GM21515 (cell line): ENCODE data around the gene OR2T6.
"Not testable (repeated sequence)": the region's sequence is repeated elsewhere in the genome, so short reads cannot be mapped to it uniquely, and the experiment has no call there.

ENCODE experiments used
- ATAC-seq: cut with Tn5 transposase; IDR thresholded peaks from one replicate; pipeline ENCODE4 v1.9.1; 2021; ENCODE audit not compliant: unreplicated experiment

The OR2T6 gene, protein sequence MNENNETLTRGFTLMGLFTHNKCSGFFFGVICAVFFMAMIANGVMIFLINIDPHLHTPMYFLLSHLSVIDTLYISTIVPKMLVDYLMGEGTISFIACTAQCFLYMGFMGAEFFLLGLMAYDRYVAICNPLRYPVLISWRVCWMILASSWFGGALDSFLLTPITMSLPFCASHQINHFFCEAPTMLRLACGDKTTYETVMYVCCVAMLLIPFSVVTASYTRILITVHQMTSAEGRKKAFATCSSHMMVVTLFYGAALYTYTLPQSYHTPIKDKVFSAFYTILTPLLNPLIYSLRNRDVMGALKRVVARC

DNA sequence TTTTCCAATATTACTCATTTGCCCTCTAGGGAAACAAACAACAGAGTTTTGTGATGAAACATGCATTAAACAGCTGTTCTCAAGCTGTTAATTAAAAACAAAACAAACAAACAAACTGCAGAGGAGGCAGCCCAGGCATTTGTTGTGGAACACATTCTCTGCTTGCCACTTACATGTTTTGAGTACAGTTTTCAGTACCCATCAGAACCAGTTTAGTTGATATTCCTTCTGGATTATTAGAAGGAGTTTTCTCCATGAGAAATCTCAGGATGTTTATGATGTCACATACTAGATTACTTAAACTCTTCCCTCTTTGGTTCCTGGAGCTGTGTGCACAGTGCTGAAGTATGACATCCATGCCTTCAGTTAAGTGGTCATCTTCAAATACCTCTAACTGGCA lies at the start of gene OR2T6:
OR2T6 (plus strand) TSS at position 301 of the 400 bp plus-strand sequence. CDS start 11,863 bp downstream, outside the sequence.
- no peak for ATAC-seq

DNA sequence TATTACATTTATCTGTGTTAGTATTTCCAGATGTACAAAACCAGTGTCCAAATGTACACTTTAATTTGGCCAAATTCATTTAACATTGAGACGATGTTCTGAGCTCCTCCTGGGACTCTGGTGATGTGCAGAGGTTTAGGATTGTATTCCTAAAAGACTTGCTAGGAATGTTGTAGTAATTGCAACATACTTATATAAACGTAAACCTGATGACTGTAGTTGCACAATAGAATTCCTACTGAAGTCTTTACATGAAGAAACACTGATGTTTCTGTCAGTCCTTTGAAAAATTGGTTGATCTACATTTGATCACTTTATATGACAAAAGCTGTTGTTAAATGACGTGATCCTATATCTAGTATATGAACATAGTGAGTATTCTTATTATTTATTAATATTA lies 32.1 kb upstream of the OR2T6 start:
- no peak for ATAC-seq

DNA sequence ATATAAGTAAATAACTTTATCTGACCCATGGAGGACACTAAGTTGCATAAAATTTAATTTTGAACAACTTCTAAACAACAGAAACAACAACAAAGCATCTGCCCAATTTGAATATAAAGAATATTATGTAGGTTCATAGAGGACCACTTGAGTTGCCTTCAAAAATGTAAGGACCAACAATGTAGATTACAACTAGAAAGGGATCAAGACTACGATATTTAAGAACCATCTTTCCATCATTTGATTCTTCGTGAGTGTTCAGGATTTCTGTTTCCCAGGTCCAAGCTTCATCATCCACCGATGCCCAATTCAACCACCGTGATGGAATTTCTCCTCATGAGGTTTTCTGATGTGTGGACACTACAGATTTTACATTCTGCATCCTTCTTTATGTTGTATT lies 27.1 kb upstream of the OR2T6 start, which contains the start of gene OR14C36:
OR14C36 (plus strand) TSS at position 301 of the 400 bp plus-strand sequence; CDS start at position 301, 0 bp downstream.
- no peak for ATAC-seq

DNA sequence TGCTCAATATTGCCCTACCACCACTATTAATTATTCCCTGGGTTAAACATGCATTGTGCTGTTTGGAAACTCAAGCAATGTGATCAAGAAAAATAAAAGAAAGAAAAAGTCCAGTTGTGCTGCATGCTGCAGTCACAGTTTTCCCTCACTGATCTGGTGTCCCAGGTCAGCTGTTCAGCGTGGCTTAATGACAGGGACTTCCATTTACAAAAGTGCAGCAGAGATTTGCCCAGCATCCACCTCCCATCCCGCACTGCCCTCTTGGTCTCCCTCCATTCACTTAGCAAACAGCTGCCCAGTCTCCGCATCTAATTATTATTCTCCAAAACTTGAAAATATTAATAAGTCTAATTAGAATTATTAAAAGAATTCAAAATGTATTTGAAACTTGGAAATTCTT lies 16.1 kb upstream of the OR2T6 start:
- ATAC-seq: no peak

DNA sequence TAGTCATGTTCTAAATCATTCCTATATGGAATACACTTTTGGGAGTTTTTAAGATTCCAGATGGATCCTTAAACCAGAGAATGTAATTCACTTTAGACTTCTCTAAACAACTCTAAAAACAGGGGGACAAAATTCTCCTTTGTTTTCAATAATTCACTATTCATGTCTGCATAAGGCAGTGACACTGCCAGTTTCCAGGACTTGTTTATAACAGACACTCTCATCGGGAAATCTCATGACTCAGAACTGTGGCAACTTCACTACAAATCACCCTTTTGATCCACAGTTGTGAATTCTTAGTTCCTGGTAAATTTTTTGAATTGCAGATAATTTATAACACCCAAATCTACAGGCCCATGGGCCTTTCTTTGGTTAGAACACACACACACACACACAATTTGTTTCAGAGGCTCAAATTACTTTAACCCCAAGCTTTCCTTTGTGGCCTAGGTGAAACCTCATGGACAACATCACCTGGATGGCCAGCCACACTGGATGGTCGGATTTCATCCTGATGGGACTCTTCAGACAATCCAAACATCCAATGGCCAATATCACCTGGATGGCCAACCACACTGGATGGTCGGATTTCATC lies 14.3 kb upstream of the OR2T6 start, which contains the start of gene OR2T4:
OR2T4 (plus strand) TSS at position 545 of the 595 bp plus-strand sequence; CDS start at position 545, 0 bp downstream.
- ATAC-seq: no peak

DNA sequence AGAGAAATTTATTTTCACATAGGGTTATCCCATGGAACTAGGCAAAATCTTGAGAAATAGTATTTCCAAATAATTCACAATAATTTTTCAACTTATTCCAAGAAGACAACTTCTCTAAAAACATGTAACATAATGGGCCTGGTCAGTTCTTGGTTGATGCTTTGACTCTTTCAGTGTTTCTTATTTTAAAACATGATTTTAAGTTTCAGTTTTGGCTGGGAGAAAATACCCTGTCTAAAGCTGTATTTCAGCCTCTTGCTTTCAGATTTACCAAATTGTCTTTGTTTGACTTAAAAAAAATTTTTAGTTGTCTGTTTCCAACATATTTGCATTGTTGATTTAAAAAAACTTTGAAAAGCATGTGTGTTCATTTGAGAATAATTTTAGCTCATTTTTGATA lies 8.9 kb upstream of the OR2T6 start:
- no peak for ATAC-seq

DNA sequence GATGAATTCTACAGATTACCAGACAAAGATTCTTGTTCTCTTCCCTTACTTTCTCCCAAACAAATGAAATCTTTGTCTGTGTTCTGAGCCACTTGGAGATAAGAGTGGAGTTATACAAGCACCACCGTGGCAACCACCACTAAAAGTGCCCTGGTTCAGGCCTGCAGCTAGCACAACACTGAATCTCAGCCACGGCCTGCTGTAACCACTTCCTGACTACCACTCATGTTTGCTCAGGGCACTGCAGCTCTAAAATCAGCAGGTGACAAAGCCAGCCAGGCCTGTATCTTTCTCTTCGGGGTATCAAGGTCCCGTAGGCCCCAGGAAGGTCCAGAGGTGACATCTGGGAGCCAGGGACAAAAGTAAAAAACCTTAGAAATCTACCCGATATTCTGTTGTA lies 3.2 kb upstream of the OR2T6 start:
- ATAC-seq: no peak

DNA sequence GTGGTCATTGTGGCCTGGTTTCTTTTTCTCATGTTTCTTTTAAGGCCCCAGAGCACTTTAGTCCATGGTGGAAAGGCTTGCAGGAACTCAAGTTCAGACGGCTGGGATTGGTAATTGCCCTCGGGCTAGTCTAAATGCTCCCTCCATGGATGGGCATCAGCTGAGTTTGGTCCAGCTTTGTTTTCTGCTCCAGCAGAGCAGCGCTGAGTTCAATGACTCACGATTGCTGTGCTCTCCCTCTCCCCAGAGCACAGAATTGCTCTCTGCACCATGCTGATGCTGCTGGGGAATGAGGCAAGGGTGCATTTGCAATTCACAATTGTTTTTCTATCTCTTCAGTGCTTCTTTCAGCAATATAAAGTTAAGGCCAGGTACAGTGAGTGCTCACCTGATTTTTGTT lies 1.8 kb upstream of the OR2T6 start:
- ATAC-seq: no peak

DNA sequence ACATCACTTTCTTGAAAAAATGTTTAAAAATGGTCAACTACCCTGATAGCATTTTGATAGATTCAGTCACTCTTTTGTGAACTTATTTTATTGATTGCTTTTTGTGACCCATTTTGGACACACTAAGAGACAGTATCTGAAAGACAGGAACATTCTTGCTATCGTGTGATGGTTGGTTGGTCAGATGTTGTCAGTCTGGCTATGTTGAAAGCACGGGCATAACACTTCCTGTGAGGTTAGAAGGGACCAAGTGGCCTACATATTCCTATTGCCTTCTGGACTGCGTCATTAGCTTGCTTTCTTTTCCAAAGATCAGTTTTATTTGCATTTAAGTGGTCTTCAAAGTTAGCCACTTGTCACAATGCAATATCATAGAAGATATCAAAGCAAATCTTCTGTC lies 1.4 kb downstream of the OR2T6 start:
- no peak for ATAC-seq

DNA sequence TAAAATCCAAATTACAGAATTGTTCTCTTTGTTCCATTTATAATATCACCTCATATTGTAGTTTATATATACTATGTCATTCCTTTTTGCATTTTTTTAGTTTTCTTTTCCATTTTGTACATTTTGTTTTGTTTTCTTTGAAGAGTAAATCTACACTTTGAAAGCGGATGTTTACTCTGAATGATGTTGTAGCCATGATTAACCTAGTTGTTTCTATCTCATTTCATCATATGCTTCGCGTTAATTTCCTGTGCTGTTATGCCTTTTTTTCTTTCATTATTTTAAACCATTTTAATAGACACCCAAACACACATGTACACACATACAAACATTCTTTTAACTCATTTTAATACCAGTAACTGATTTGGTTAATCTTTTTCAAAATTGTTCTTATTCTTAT lies 5.3 kb downstream of the OR2T6 start:
- no peak for ATAC-seq

DNA sequence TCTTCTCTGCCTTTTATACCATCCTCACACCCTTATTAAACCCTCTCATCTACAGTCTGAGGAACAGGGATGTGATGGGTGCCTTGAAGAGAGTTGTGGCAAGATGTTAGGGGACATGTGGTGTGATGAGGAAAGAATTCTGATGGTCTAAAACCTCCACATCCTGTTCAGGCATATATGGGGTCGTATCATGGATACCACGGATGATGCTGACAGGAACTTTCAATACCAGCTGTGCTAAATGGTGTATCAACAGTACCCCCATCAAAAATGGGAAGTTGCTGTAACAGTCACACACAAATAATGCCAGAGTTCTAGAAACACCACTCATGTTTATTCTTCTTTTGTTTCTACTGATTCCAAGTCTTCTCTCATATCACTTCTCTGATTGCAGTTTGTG lies 12.9 kb downstream of the OR2T6 start:
- ATAC-seq: no peak

DNA sequence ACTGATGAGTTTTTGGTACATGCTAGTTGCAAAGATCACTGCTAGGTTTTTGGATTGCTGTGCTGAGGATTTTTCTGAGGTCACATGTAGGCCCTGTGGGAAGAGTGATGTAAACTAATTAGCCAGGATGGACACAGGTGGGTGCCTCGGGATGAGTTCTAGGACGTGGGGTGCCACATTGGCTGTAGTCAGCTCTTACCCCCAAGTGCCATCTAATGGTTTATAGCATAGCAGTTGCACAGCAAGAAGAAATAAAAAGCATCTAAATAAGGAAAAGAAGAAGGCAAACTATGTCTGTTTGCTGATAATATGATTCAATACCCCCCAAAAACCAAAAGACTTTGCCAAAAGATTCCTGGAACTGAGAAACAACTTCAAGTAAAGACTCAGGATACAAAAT lies 17.5 kb downstream of the OR2T6 start:
- ATAC-seq: no peak

DNA sequence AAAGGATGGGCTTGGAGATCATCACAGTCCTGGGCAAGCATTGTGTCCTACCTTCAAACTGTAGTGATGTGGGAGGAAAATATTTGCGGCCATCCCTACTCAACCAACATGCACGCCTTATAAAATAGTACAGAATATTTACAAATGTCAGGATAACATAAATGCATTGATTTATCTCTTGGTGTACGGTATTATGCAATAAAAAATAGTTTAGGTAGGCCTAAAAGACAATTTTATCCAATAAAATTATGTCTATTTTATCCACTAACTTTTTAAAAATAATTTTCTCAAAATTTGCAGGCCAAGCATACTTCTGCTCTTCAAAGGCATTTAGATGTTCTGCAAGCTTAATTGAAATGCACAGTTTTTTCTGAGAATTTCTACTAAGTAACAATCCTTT lies 27.2 kb downstream of the OR2T6 start, which contains the start of gene OR2T1:
OR2T1 (plus strand) TSS at position 301 of the 400 bp plus-strand sequence. CDS start 3,100 bp downstream, outside the sequence.
- no peak for ATAC-seq

DNA sequence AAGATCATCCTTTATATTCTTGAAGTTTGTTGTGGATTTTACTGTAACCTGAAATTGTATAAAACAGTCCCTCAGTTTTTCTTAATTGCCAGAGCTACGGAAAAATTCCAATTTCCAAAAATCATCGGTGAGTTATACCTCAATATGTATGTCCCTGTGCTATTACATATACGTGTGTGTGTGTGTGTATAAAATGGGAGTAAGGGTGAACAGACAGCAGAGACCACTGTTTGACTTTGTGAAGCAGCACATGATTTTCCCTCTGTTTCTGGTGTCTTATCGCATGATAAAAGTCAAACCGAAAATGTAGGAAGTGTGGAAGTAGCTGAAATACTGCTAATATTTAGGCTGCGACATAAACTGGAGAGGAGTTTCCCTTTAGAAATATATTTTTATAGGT lies 28.5 kb downstream of the OR2T6 start:
- ATAC-seq: no peak

DNA sequence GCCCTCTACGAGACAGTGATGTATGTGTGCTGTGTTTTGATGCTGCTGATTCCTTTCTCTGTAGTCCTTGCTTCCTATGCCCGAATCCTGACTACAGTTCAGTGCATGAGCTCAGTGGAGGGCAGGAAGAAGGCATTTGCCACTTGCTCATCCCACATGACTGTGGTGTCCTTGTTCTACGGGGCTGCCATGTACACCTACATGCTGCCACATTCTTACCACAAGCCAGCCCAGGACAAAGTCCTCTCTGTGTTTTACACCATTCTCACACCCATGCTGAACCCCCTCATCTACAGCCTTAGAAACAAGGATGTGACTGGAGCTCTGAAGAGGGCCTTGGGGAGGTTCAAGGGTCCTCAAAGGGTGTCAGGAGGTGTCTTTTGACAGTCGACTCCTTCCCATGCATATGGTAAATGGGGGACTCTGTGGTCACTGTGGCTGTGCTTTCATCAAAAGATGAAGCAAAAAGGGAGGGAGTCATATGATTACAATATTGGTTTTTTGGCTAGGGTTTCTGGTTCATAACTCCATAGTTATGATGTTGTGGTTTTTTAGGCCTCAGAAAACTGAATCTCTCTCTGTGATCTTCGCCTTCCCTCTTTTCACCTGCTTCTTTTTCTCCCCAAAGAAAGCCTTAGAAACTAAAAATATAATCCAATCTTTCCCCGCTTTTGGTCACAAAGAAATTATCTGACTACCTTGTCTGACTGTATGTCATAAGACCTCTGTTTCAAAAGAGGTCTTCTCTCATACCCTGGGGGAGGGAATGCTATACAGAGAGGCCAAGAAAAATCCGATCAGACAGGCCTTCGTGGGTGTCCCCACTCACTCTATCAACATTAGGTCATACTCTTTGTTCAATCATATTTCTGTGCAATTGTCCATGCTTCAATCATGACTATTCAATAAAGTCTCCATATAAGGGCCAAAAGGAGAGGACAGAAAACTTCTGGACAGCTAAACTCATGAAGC lies 31.5 kb downstream of the OR2T6 start:
- ATAC-seq: no peak

DNA sequence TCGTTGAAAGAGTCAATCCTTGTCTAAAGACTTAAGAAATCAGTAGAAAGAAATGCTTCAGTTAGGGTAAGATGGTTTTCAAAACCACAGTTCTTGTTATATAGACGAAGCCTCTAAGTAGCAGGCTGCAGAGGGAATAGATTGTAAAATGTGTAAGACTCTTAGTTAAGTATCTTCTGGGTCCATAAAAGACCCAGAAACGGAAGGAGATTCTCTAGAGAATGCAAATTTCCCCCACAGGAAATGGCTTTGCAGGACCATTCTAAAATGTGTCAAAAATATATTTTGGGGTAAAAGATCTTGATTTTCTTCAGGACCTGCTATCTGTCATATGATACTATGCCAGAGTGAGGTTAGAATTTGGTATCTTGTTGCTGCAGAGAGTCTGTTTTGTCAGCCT lies 40.7 kb downstream of the OR2T6 start:
- no peak for ATAC-seq

DNA sequence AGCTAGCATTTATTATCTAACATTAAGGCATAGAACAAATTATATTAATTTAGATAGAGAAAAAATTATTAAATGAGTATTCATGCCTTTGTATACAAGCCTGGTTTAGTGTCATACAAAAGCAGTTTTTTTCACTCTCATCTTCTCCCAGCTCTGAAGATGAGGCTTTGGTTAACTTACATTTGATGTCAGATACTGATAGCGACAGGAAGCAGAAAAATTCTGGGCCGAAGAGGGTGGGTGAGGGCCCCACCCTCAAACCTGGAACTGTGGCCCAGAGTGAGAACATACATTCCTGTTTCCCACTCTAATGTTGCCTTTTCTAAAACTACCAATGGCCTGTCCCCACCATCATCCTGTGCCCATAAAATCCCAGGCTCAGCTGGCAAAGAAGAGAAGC lies 42.3 kb downstream of the OR2T6 start:
- ATAC-seq: no peak

DNA sequence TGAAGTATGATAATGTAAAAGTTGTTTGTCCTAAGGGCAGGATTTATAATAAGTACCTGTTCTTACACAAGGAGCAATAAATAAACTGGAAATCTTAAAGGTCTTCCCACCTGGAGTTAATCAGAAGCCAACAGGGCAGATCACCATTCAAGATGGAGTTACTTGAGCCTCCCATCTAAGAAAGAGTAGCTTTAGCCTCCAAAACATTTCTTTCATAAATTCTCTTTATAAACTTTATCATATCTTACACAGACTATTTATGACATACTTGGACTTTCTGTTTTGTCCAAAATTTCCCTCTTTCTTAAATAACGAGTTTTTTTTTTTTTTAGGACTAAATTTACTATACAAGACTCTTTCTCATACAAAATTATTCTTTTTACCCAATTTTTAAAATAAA lies 45.8 kb downstream of the OR2T6 start:
- ATAC-seq: no peak

DNA sequence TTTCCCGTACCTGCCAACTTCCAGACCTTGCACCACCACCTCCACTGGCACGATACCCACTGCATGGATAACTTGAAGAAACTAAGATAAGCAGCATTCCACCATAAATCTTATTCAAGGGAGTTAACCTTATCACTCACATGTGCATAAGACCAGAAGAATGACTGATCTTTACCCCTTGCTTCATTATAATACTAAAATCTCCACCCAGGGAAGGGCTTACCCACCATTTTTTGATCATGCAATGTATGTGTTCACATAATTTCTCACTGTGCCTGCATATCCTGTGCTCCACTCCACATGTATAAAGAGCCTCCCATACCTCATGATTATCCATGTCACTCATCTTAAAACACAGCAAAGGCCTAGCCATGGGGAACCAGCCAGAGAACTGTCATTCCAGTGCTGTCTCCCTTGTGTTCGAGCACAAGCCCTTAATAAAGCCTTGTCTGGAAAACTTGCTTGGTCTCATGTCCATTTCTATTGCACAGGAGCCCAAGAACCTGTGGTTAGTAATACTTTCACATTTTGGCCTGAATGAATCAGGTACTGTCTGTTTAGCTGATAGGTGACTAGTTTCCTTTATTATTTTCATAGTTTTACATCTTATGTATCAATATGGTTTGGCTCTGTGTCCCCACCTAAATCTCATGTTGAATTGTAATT lies 52.1 kb downstream of the OR2T6 start:
- ATAC-seq: peak; percentile 44

DNA sequence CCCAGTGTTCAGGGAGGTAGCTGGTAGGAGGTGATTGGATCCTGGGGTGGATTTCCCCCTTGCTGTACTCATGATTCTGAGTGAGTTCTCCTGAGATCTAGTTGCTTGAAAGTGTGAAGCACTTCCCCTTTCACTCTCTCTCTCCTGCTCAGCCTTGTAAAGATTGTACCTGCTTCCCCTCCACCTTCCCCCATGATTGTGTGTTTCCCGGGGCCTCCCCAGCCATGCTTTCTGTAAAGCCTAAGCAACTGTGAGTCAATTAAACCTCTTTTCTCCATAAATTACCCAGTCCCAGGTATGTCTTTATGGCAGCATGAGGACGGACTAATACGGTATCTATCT lies 52.6 kb downstream of the OR2T6 start:
- peak; percentile 92 for ATAC-seq

DNA sequence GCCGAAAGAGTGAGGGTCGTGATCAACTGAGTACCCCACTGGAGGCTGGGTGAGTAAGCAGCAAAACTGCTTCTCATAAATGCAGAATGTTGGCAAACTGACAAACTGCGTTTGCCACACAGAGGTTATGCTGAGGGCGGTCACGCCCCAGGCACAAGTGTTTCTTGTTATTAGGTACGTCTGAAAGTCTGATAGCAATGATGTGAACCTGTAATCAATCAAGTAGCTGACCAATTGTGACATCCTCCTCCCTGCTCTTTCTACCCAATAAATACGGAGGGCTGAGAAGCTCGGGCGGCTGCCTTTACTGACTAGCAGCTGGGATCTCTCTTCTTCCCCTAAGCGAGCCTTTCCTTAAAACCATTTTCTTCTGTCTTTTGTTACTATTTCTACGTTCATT lies 56.1 kb downstream of the OR2T6 start:
- not testable (repeated sequence) for ATAC-seq
